ENCODE results near the gene RBM19.

RBM19 gene

DNA sequence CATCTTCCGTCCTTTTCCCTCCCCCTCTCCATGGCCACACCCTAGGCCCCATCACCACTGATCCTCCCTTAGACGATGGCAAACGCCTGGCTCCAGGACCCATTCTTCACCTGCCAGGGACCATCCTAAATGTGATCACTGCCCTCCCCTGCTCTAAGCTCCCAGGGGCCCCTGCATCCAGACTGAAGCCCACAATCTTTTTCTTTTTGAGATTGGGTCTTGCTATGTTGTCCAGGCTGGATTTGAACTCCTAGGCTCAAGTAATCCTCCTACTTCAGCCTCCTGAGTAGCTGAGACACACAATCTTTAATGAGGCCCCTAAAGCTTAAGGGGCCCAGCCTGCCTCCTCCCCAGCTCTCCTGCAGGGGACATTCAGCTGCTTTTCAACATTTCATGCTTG lies 15.3 kb downstream of the RBM19 start:
- Histone ChIP-seq H3K4me3 (ENCODE audit: insufficient read length, low read depth) (no peak overlapping the region), H3K9ac (ENCODE audit: insufficient read length, low read depth) (no peak overlapping the region), H3K27me3 (ENCODE audit: insufficient read depth, insufficient read length) (no peaks in the 10 kb centered on the region), H3K4me1 (ENCODE audit: insufficient read depth, insufficient read length) (no peaks in the 10 kb centered on the region), H3K36me3 (ENCODE audit: insufficient read depth, insufficient read length, low read length) (peaks cover 98% of the 10 kb centered on the region), H3K9me3 (ENCODE audit: insufficient read depth, low read length) (no peaks in the 10 kb centered on the region)
- DNase-seq (ENCODE audit: low read depth, low spot score), result no peak
- TF ChIP-seq YY1 (IDR thresholded peaks at IDR 0.05; ENCODE audit: insufficient read depth, insufficient read length), result no peak
- TF ChIP-seq ZNF274 (IDR thresholded peaks at IDR 0.05; ENCODE audit: low read depth, low read length), result no peak
- TF ChIP-seq SUZ12 (IDR thresholded peaks at IDR 0.05; ENCODE audit: extremely low read depth, insufficient read depth, insufficient read length), result no peak

DNA sequence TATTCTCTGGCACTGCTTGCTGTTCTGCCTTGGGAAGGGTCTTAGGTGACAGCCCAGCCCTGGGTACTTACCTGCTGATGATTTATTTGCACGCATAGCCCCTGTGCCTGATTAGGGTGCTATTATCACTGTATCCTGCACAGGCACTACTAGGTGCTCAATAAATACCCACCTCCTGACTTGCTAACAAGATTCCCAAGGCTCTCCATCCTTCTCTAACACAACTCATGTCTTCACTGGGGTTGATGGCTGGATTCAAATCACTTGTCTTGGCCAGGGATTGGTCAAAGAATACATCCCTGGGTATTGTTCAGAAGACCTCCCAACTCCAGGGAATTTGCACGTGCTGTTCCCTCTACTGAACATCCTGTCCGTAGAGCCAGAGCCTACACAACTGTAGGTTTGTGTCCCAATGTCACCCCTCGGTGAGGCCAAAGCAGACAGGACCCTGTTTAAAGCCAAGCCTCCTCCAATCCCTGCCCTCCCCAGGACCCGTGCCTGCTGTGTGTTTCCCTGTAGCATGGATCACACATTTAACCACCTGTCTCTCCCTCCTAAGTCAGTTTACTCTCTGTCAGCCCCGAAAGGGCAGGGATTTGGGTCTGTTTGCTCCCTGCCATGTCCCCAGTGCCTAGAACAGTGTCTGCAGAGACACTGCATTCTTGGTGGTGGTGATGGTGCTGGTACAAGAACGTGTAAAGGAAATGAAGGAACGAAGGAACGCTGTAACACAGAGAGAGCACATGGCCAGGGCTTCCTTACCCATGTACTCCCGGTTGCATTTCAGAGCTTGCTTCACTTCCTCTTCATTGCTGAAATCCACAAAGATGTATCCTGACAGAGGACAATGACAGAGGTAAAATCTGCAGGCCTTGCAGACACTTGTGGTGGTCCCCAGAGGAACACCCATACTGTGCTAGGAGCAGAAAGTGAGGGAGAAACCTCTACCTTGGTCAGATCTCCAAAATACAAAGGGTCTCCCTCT lies 16.5 kb downstream of the RBM19 start:
- Histone ChIP-seq H3K36me3 (ENCODE audit: insufficient read depth, insufficient read length, low read length) (peaks cover 98% of the 10 kb centered on the region), H3K27me3 (ENCODE audit: insufficient read depth, insufficient read length) (no peaks in the 10 kb centered on the region), H3K9me3 (ENCODE audit: insufficient read depth, low read length) (no peaks in the 10 kb centered on the region), H3K4me1 (ENCODE audit: insufficient read depth, insufficient read length) (no peaks in the 10 kb centered on the region), H3K4me3 (ENCODE audit: insufficient read length, low read depth) (no peak overlapping the region), H3K9ac (ENCODE audit: insufficient read length, low read depth) (no peak overlapping the region)
- no peak for DNase-seq (ENCODE audit: low read depth, low spot score)
- TF ChIP-seq ZNF274 (IDR thresholded peaks at IDR 0.05; ENCODE audit: low read depth, low read length) (no peak), SUZ12 (IDR thresholded peaks at IDR 0.05; ENCODE audit: extremely low read depth, insufficient read depth, insufficient read length) (no peak), YY1 (IDR thresholded peaks at IDR 0.05; ENCODE audit: insufficient read depth, insufficient read length) (no peak)

DNA sequence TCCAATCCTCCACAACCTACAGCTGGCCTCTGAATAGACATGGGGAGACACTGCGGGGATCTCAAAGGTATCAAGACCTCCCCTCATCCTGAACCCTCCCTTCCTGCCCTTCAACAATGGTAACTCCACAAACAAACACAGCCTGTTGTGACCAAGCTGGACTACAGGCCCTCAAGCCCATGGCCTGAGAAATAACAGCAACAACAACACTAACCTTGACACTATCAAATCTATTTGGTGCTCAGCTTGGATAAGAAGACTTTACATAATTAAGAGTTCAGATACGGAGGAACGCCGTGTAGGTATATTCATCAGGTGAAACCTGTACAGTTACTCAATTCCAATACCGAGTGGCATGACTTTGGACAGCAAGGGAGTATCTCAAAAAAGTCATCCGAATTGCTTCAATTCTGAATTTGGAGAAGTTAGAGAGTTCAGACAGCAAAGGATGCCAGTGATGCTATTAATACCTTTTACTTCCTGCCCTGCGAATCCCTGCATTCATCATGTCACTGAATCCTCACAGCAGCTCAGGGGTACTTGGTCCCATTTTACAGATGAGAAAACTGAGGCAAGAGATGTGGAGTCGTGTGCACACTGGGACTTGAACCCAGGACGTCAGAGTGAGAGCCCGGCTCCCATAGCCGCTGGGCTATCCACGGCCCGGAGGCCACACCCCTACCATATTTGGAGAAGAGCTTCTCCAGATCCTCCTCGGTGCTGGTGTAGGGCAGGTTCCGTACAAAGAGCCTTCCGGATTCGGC lies 17.8 kb downstream of the RBM19 start:
- TF ChIP-seq SUZ12 (IDR thresholded peaks at IDR 0.05; ENCODE audit: extremely low read depth, insufficient read depth, insufficient read length) (no peak), ZNF274 (IDR thresholded peaks at IDR 0.05; ENCODE audit: low read depth, low read length) (no peak), YY1 (IDR thresholded peaks at IDR 0.05; ENCODE audit: insufficient read depth, insufficient read length) (no peak)
- no peak overlapping the region for H3K9ac ChIP-seq (ENCODE audit: insufficient read length, low read depth)
- DNase-seq (ENCODE audit: low read depth, low spot score), result no peak
- H3K4me1 ChIP-seq (ENCODE audit: insufficient read depth, insufficient read length), result no peaks in the 10 kb centered on the region
- no peak overlapping the region for H3K4me3 ChIP-seq (ENCODE audit: insufficient read length, low read depth)
- H3K27me3 ChIP-seq (ENCODE audit: insufficient read depth, insufficient read length), result no peaks in the 10 kb centered on the region
- peaks cover 94% of the 10 kb centered on the region for H3K36me3 ChIP-seq (ENCODE audit: insufficient read depth, insufficient read length, low read length)
- H3K9me3 ChIP-seq (ENCODE audit: insufficient read depth, low read length), result no peaks in the 10 kb centered on the region

DNA sequence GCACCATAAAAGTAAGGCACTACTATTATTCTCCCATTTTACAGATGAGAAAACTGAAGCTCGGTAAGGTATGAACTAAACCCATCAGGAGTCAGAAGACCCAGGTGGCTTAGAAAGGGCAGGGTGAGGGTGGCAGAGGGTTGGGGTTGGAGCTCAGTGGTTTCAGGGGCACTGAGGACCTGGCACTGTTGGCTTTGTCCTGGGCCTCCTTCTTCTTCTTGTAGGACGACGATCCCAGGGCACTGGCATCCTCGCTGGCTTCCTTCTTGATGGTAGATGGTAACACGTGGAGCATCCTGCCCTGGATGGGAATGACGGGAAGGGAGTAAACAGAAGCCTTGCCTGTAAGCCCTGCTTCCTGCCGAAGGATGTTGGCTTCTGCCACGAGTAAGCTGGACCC lies 19.9 kb downstream of the RBM19 start:
- Histone ChIP-seq H3K27me3 (ENCODE audit: insufficient read depth, insufficient read length) (no peaks in the 10 kb centered on the region), H3K9ac (ENCODE audit: insufficient read length, low read depth) (no peak overlapping the region), H3K4me3 (ENCODE audit: insufficient read length, low read depth) (no peak overlapping the region), H3K36me3 (ENCODE audit: insufficient read depth, insufficient read length, low read length) (peaks cover 96% of the 10 kb centered on the region), H3K9me3 (ENCODE audit: insufficient read depth, low read length) (no peaks in the 10 kb centered on the region), H3K4me1 (ENCODE audit: insufficient read depth, insufficient read length) (no peaks in the 10 kb centered on the region)
- TF ChIP-seq ZNF274 (IDR thresholded peaks at IDR 0.05; ENCODE audit: low read depth, low read length) (no peak), YY1 (IDR thresholded peaks at IDR 0.05; ENCODE audit: insufficient read depth, insufficient read length) (no peak), SUZ12 (IDR thresholded peaks at IDR 0.05; ENCODE audit: extremely low read depth, insufficient read depth, insufficient read length) (no peak)
- no peak for DNase-seq (ENCODE audit: low read depth, low spot score)

DNA sequence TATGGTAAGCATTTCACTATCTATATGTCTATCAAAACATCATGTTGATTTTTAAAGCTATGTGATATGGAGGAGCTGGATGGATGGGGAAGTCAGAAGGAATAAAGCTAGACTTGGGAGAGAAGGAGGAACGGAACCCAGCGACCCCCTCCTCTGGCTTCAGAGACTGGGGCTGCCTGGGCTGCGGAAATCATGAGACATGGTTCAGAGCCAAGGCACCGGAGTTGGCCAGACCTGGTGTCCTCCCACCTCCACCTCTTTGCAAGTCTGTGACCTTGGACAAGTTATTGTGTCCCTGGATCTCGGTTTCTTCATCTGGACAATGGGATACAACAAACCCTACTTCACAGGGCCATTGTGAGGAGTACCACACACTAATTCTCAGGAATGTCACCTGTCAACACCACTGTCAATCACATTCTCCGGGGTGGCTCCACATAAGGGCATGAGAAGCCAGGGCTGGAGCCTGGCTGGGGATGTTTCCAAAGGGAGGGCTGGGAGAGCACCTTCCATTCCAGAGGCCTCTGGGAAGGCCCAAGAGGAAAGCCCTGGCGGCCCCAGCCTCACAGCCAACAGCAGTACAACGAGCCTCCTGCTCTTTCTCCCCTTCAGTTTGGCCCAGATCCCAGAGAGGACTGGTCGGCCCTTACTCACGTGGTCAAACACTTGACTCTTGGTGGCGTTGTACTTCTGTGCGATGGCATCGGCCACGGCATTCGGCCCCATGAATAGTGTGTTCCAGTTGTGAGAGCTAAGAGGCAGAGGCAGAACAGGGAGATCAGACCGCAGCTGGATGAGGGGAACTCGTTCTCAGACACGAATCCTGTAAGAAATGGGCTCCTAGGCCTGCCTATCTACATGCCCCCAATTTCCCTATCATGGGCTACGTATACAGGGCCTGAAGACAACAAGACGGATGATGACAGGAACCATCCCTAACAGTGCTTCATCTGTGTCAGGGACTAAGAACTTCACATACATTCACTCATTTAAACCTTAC lies 20.7 kb downstream of the RBM19 start:
- no peak for DNase-seq (ENCODE audit: low read depth, low spot score)
- TF ChIP-seq ZNF274 (IDR thresholded peaks at IDR 0.05; ENCODE audit: low read depth, low read length) (no peak), SUZ12 (IDR thresholded peaks at IDR 0.05; ENCODE audit: extremely low read depth, insufficient read depth, insufficient read length) (no peak), YY1 (IDR thresholded peaks at IDR 0.05; ENCODE audit: insufficient read depth, insufficient read length) (no peak)
- H3K4me1 ChIP-seq (ENCODE audit: insufficient read depth, insufficient read length), result peaks cover 2% of the 10 kb centered on the region
- no peaks in the 10 kb centered on the region for H3K9me3 ChIP-seq (ENCODE audit: insufficient read depth, low read length)
- no peaks in the 10 kb centered on the region for H3K27me3 ChIP-seq (ENCODE audit: insufficient read depth, insufficient read length)
- H3K9ac ChIP-seq (ENCODE audit: insufficient read length, low read depth), result no peak overlapping the region
- peaks cover 96% of the 10 kb centered on the region for H3K36me3 ChIP-seq (ENCODE audit: insufficient read depth, insufficient read length, low read length)
- no peak overlapping the region for H3K4me3 ChIP-seq (ENCODE audit: insufficient read length, low read depth)

DNA sequence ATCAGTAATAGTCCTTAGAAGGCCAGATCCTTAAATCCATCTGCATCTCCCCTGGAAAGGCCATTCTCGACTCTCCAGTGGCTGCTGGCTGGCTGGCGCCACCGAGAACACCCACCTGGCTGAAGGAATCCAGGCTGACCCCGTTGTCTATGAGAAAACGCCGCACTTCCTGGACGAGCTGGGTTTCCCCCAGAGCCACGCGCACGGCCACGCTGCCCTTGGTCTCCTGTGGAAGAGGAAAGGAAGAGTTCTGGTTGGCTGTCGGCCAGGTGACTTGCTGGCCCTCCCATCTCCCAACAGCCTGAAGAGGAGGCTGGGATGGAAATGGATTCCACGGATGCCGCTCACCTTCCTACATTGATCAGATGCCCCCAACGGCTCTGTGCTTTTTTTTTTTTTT lies 23.9 kb downstream of the RBM19 start:
- no peak for DNase-seq (ENCODE audit: low read depth, low spot score)

More for the DNA sequence above, 23.9 kb downstream of the RBM19 start:
- H3K36me3 ChIP-seq (ENCODE audit: insufficient read depth, insufficient read length, low read length), result peaks cover 93% of the 10 kb centered on the region
- no peaks in the 10 kb centered on the region for H3K27me3 ChIP-seq (ENCODE audit: insufficient read depth, insufficient read length)
- H3K4me1 ChIP-seq (ENCODE audit: insufficient read depth, insufficient read length), result peaks cover 8% of the 10 kb centered on the region
- H3K9ac ChIP-seq (ENCODE audit: insufficient read length, low read depth), result no peak overlapping the region
- H3K4me3 ChIP-seq (ENCODE audit: insufficient read length, low read depth), result no peak overlapping the region
- no peaks in the 10 kb centered on the region for H3K9me3 ChIP-seq (ENCODE audit: insufficient read depth, low read length)
- TF ChIP-seq YY1 (IDR thresholded peaks at IDR 0.05; ENCODE audit: insufficient read depth, insufficient read length), result no peak
- no peak for TF ChIP-seq SUZ12 (IDR thresholded peaks at IDR 0.05; ENCODE audit: extremely low read depth, insufficient read depth, insufficient read length)
- no peak for TF ChIP-seq ZNF274 (IDR thresholded peaks at IDR 0.05; ENCODE audit: low read depth, low read length)

Measured in NT2/D1 (cell line).